Stimulated activated CD4-positive, alpha-beta T cell treated with anti-CD3 and anti-CD28 coated beads, Interleukin-2, amount 100 ng/mL, for 4 hours (primary cell): ENCODE results near the gene TCEANC2.
"Not testable (repeated sequence)": the region's sequence is repeated elsewhere in the genome, so short reads cannot be mapped to it uniquely, and the experiment has no call there.

Experiments used
- DNase-seq: peaks from one replicate; pipeline ENCODE4 v3.0.0-alpha.2; 2020; ENCODE audit warnings: low read depth

Gene TCEANC2

DNA sequence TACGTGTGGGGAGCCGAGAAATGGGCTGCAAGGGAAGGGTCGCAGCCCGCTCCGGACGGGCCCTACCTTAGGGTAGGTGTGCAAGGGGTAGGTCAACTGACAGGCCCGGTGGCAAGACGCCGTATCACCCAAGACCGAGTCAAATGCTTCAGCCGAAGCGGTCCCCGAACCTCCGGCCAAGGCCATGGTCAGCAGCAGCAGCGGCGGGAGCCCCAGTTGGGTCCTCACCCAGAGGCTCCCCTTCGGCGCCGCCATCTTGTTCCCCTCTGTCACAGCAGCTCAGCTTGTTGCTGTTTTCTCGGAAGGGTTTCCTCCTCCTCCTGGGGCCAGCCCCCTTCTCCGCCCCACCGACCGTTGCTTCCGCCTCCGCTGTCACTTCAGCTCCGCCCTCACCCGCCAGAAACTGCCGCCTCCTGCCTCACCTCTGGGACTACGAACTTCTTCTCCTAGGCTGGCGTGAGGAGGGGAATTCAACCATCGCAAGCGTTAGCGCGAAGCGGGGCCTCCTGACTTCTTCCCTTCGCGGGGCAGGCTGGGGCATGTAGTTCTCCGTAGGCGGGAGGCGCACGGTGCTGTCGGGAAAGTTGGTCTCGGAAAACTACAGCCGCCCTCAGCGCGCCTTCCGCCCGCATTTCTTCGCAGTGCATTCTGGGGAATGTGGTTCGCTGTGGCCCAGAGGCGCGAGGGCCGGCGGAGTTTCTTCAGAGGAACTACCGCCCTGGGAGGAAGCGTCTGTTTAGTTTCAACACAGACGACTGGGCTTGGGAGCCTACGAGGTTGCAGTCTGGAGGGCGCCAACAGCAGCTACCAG, at the start of gene TCEANC2, which contains the start of gene TMEM59:
TCEANC2 (plus strand) TSS at position 675 of the 811 bp plus-strand sequence. CDS start 815 bp downstream, outside the sequence.
TMEM59 (minus strand) TSS at position 271 of the 811 bp plus-strand sequence; CDS start at position 255, 16 bp downstream.
- peak; percentile 97 for DNase-seq

DNA sequence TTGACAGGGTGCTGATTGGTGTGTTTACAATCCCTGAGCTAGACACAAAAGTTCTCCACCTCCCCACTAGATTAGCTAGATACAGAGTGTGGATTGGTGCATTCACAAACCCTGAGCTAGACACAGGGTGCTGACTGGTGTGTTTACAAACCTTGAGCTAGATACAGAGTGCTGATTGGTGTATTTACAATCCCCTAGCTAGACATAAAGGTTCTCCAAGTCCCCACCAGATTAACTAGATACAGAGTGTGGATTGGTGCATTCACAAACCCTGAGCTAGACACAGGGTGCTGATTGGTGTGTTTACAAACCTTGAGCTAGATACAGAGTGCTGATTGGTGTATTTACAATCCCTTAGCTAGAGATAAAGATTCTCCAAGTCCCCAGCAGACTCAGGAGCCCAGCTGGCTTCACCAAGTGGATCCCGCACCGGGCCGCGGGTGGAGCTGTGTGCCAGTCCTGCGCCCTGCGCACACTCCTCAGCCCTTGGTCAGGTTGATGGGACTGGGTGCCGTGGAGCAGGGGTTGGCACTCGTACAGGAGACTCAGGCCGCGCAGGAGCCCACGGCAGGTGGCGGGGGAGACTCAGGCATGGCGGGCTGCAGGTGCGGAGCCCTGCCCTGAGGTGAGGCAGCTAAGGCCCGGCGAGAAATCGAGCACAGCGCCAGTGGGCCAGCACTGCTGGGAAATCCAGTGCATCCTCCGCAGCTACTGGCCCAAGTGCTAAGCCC, 49.5 kb upstream of the TCEANC2 start:
- DNase-seq: not testable (repeated sequence)

DNA sequence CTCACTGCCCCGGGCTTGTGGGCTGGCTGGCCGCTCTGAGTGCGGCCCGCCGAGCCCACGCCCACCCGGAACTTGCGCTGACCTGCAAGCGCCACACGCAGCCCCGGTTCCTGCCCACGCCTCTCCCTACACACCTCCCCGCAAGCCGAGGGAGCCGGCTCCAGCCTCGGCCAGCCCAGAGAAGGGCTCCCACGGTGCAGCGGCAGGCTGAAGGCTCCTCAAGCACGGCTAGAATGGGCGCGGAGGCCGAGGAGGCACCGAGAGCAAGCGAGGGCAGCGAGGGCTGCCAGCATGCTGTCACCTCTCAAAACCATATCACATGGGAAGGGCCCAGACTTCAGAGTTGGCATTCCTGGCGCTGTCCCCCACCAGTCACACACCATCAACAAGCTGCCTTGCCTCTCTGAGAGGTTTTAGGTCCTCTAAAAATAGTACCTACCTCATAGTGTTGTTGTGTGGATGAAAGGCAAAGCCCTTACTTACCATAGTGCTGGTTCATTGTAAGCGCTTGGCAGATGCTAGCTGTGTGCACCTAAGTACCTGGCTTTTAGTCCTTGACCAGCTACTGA, 48.8 kb upstream of the TCEANC2 start:
- DNase-seq: no peak

DNA sequence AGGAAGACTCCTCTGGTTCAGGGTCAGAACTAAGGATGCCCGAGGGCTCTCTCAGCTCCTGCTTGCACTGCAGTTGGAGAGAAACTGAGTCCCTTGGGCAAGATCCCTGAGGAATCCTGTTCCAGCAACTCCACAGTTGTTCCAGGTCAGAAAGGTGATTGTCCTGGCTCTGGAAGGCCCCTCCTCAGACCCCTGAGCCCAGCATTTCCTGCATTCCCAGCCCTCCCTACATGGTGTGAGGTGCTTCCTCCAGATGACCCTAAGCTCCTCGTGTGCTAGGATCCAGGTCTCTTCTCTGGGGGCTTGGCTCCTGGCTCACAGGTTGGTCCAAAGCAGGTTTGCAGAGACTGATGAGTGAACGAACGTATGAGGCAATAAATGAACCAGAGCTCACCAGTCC, 46.9 kb upstream of the TCEANC2 start:
- no peak for DNase-seq

DNA sequence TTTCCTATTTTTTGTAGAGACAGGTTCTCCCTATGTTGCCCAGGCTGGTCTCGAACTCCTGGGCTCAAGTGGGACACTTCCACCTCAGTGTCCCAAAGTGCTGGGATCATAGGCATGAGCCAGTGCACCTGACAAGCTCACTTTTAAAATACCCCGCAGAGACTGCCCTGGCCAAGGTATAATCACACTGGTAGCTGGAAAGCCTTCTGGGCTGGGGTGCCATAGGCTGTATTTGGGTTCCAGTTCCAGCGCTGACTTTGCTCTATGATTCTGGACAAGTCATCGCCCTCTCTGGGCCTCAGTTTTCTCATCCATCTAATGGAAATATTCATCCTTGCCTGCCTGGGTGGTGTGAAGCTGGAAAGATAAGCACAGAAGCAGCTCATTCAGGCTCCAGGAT, 45.8 kb upstream of the TCEANC2 start:
- no peak for DNase-seq

DNA sequence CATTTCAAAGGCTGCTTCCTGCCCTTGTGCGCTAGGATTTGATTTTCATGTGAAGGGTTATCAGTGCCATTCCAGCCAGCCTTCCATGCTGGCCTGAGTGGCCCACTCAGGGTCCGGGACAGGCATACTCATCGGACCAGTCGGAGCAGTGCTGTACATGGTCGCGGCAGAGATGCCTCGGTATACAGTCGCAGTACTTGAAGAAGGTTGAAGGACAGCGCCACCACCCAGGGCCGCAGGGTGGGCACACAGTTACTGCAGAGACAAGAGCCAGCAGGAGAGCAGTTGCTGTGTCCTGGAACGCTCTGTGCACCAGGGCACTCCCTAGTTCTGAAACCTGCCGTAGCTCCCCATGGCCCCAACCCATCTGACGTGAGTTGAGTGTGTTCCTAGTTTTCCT, 44.5 kb upstream of the TCEANC2 start:
- DNase-seq: no peak

DNA sequence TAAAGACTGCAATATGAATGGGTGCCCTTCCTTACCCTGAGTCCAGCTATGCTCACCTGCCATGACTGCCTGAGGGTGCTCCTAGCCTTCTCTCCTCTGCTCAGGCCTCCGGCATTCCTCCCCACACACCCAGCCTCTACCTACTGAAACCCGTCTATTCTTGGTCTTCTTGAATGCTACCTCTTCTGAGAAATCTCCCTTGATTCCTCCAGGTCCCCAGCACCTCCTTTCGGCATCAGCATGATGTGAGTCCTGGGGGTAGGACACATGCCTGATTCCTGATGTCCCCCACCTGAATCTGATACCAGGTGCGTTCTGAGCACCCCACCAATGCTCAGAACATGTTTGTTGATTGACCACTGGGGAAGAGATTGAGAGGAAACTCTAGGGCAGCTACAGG, 44.0 kb upstream of the TCEANC2 start:
- DNase-seq: no peak

DNA sequence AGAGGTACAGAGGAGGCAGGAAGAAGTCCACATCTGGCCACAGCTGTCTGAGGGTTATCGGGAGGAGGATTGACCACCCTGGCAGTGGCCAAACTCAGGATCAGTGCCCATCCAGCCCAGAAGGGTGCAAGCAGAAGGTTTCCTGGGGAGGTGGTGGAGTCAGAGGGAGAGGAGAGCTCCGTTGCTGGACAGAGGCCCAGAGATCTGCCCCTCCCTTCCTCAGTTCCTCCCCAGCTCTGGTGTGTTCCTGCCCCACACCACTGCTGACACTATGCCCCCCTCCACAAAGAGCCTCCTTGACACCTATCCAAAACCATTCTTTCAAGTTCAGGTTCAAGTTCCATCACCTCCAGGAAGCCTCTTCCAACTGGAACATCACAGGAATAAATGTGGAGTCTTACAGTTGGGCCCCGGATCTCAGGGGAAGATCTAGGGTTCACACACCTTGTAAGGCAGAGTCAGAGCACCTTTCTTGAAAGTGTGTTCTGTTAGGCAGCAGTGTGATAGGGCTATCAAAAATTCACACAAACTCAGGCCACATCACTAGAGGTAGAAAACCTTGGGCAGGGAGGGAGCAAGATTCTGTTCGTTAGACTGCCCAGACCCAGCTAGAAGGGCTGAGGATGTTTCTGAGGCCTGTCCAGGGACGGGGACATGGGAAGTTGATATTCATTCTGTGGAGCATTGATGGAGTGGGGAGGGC, 42.8 kb upstream of the TCEANC2 start:
- no peak for DNase-seq

DNA sequence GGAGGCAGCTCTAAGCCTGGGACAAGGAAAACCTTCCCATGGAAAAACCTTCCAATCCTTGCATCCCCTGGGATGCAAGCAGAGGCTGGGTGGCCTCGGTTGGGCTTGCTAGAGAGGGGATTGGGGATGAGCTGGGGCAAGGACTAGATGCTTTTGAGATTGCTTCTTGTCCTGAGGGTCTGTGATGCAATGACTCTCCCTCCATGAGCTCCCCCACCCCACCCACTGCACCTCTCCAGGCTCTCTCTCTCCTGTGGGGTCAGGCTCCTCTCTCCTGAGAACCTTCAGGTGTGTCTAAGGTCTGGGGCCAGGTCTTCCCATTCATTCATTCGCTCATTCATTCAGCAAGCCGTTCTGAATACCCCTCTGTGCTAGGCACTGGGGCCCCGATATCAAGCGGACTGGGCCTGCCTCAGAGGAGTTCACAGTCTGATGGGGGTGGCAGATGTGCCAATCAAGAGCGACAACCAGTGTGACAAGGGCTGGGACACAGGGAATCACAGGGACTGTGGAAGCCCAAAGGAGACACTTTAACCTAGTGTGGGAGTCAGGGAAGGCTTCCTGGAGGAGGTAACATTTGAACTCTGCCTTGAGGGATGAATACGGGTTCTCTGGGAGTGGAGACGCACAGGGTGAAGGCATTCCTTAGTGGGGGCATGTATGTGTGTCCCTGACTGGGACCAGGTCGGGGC, 41.9 kb upstream of the TCEANC2 start:
- DNase-seq: no peak

DNA sequence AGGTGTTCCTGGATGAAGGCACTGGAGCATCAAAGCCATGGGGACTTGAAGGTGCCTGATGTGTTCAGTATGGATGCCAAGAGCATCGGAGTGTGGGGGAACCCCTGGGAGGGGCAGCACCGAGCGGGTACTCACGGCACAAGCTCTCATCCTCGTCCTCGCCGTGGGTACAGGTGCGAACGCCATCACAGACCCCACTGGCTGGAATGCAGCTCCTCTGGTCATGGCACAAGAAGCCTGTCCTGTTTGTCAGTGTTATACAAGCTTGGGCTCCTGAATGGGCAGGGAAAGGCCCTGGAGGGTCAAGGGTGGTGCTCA, 41.4 kb upstream of the TCEANC2 start:
- no peak for DNase-seq

DNA sequence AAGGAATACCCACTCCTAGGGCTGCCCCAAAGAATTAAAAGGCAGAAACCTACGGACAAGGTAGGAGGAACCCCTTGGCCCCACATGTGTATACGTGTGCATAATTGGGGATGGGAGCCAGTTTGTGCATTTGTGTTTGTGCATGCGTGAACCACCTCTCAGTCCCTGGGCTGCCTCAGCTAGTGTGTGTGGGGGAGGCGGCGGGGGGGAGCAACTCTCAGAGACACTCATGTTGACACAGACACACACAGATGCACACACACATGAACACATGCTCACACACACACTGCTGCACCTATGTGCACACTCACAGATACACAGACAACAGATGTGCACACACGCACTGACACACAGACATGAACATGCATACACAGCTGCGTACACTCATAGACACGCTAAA, 40.5 kb upstream of the TCEANC2 start:
- DNase-seq: no peak

DNA sequence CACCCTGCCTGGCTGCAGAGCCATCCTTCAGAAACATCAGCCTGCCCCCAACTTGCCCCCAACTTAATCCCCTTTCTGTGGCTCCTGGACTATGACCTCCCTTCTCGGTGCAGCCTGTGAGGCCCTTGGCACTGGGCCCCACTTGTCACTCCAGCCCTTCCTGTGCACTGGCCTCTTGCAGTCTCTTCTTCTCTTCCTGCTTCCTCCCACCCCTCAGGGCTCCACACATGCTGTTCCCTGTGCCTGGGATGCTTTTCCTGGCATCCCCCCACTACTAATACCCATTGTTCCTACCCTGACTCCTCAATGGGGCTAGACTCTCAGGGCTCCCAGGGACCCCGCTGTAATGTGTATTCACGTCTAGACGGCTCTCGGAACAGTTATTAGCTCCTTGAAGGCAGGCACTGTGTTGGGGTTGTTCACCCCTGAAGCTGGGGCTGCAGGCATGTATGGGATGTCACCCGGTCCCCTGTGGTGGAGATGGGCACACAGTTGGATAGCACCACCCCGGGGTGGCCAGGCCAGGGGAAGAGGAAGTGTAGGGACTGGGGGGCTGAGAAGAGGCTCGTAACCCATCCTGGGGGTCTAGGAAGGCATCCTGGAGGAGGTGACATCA, 39.9 kb upstream of the TCEANC2 start:
- no peak for DNase-seq

DNA sequence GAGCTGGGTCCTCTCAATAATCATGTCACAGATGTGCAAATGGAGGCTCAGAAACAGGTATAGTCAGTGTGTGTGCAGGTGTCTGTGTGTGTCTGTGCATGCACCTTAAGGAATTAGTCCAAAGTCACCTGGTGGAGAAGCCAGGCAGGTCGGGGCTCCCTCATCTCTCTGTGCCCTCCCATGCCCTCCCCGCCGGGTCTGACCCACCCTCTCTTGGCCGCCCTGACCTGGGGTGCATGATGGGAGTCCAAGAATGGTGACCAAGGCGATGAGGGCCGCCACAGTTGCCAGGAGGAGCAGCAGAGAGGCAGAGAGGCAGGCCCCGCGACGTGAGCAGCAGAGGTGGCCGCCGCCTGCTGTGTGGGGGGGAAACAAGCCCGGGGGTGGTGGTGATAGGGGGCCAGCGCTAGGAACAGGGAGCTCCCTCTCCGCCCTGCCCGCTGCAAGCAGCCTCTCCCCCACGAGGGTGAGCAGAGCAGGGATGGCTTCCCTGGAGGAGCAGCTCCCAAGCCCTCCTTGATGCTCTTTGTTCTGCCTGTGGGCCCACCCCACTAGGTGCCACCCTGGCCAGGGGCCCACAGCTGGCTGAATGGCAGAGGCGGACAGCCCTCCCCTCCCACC, 39.3 kb upstream of the TCEANC2 start:
- no peak for DNase-seq

DNA sequence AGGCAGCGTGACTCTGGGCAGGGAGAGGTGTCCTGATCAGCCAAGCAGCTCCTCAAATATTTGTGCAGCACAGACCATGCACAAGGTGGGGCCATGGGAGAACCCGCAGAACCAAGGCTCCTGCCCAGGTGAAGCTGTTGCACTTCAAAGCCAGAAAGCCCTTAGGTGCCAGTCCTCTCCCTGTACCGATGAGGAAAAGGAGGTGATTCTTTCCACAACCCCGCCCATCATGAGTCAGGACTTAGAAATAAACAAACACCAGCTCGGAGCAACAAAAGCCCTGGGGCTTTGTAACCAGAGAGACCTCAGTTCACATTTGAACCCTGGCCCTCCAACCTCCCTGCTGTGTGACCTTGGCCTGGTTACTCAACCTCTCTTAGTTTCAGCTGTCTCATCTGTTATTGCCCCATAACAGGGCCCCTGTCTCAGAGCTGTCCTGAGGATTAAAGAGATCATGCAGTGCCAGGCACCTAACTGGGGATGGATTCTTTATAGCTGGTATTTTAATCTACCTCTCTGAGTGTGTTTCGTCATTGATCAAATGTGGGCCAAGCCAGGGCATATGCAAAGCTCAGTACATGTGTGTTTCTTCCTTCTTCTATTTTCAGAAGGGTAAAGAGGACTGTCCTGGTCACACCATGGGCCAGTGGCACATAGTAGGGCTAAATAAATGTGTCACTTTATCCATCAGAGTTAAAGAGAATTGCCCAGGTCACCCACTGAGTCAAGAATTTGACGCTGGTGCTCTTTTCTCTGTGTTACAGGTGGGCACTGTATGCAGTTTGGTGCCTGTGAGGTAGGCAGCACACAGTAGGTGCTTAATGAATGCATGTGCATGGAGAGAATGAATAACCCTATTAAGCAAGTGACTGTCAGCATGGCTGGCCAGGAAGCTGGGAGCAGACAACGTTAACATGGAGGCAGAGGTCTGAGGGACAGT, 36.8 kb upstream of the TCEANC2 start:
- no peak for DNase-seq

DNA sequence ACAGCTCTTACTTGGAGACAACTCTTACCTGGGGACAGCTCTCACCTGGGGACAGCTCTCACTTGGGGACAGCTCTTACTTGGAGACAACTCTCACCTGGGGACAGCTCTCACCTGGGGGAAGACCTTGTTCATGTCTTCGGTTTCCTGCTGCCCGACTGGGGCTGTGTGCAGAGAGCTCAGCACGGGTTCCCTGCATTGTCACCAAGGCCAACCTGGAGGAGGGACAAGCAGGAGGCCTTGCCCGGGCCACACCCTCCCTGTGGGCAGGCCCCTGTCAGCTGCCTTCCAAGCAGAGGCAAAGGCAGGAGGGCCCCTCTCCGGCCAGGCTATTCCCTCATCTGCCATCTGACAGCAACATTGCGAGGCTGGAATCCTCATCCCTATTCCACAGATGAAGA, 35.4 kb upstream of the TCEANC2 start, which contains the start of gene LDLRAD1:
LDLRAD1 (minus strand) TSS at position 208 of the 400 bp plus-strand sequence; CDS start at position 134, 74 bp downstream.
- no peak for DNase-seq

DNA sequence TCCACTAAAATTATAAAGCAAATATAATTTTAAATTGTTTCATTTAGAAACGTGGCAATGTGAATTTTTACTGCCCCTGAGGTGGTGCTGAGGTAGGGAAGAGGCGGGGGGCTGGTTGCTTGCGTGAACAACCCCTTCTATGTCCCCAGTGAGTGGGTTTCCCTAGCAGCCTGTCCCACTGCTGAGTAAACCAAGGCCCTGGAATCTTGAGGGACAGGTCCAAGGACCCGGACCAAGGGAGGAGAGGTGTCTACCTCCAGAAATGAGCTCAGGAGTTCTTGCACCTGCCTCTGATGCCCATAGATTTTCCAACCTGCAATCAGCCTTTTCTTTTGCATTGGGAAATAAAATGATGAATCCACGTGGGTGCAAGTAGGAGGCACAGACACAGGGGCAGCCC, 34.8 kb upstream of the TCEANC2 start:
- no peak for DNase-seq

DNA sequence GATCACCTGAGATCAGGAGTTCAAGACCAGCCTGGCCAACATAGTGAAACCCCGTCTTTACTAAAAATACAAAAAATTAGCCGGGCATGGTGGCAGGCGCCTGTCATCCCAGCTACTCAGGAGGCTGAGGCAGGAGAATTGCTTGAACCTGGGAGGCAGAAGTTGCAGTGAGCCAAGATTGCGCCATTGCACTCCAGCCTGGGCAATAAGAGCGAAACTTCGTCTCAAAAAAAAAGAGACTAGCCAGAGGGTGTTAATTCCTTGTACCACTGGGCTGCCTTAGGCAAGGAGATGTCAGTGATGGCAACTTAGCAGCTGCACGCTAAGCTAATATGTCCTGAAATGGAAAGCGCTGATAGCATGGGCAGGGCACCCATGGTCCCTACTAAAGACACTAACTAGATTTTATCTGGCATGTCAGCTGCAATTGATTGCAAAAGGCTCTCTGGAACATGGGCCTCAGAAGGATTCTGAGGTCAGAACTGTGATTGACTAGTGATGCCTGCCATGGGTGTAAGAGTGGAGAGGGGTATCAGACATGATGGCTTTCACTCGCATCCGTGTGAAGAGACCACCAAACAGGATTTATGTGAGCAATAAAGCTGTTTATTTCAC, 33.7 kb upstream of the TCEANC2 start:
- not testable (repeated sequence) for DNase-seq

DNA sequence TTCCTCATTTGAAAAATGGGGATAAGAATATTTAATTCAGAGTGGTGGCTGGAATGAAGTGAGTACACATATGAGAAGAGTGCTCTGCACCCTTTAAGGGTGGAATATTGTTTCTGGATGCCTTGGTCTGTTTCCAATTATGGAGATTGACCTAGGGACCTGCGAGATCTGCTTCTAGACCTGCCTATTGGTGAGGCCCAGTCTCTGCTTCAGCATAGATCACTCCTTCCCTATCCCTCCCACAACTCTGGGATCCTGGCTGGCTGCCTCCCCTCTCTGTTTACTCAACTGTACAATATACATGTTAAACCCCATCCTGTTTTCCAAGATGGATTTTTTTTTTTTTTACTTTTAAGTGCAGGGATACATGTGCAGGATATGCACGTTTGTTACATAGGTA, 29.1 kb upstream of the TCEANC2 start:
- DNase-seq: no peak

DNA sequence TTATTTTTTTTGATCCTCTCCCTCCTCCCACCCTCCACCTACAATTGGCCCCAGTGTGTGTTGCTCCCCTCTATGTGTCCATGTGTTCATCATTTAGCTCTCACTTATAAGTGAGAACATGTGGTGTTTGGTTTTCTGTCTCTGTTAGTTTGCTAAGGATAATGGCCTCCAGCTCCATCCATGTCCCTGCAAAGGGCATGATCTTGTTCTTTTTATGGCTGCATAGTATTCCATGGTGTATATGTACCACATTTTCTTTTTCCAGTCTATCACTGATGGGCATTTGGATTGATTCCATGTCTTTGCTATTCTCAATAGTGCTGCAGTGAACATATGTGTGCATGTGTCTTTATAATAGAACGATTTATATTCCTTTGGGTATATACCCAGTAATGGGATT, 28.6 kb upstream of the TCEANC2 start:
- DNase-seq: not testable (repeated sequence)
